A673 (cell line): ENCODE data around the gene GNAQ. TPM values are rescaled to one million over a fixed set of nuclear protein-coding genes. Genes with fewer than 3 reads are reported as not detected.
"Not testable (repeated sequence)": the region's sequence is repeated elsewhere in the genome, so short reads cannot be mapped to it uniquely, and the experiment has no call there.

Source experiments
- BruUV-seq: library from RNA; stranded (reverse); fragments of 400-500 nt; replicated peaks from 2 replicates; lab custom pipeline; 2021; lab: Mats Ljungman, UMichigan
- CTCF ChIA-PET: fragments of 300-600 bp; sonication (Branson Sonifier 250); formaldehyde crosslinking; loops from one replicate; lab custom pipeline; 2022; ENCODE audit warnings: antibody characterized with exemption; lab: Charles Lee
- POLR2A ChIA-PET: fragments of 300-600 bp; sonication (Branson Sonifier 250); formaldehyde crosslinking; loops from one replicate; lab custom pipeline; 2022; ENCODE audit warnings: antibody characterized with exemption; ENCODE audit not compliant: low non-redundant PET; lab: Charles Lee
- DNase-seq: peaks from one replicate; pipeline ENCODE4 v3.0.0-alpha.2; 2015; ENCODE audit warnings: low spot score
- H3K27ac ChIP-seq: fragments of 200-600 bp; sonication (generic); 2 replicates; pipeline ENCODE4 v1.5.1; 2016; ENCODE audit warnings: mixed run types, low read depth, mild to moderate bottlenecking, mixed read lengths, antibody characterized with exemption, low read length; ENCODE audit not compliant: poor library complexity, severe bottlenecking
- H3K27me3 ChIP-seq: fragments of 200-600 bp; sonication (generic); replicated peaks from 2 replicates; pipeline ENCODE4 v1.6.1; 2017; ENCODE audit warnings: mixed run types, low read depth, mild to moderate bottlenecking, mixed read lengths, antibody characterized with exemption, low read length; ENCODE audit not compliant: insufficient read depth, poor library complexity
- H3K36me3 ChIP-seq: fragments of 200-600 bp; sonication (generic); 2 replicates; pipeline ENCODE4 v1.6.1; 2016; ENCODE audit warnings: mixed run types, mild to moderate bottlenecking, mixed read lengths, antibody characterized with exemption, low read length; ENCODE audit not compliant: insufficient read depth, poor library complexity, severe bottlenecking
- H3K4me1 ChIP-seq: fragments of 200-600 bp; sonication (generic); 2 replicates; pipeline ENCODE4 v1.6.1; 2017; ENCODE audit warnings: mixed run types, mild to moderate bottlenecking, mixed read lengths, antibody characterized with exemption, low read length; ENCODE audit not compliant: insufficient read depth, poor library complexity, severe bottlenecking
- H3K4me3 ChIP-seq: fragments of 200-600 bp; sonication (generic); 2 replicates; pipeline ENCODE4 v1.5.1; 2016; ENCODE audit warnings: low read depth, mixed run types, mild to moderate bottlenecking, mixed read lengths, low read length; ENCODE audit not compliant: poor library complexity, severe bottlenecking
- H3K9me3 ChIP-seq: fragments of 200-600 bp; sonication (generic); 2 replicates; pipeline ENCODE4 v1.6.1; 2016; ENCODE audit warnings: mixed run types, low read depth, mild to moderate bottlenecking, mixed read lengths, antibody characterized with exemption, low read length; ENCODE audit not compliant: poor library complexity, severe bottlenecking
- CTCF ChIP-seq: fragments of 300-800, 200-600 bp; sonication (generic); conservative IDR thresholded peaks from 2 replicates; pipeline ENCODE4 v1.5.1; 2017; ENCODE audit warnings: low read depth, mild to moderate bottlenecking, antibody characterized with exemption, low read length, moderate library complexity, mixed read lengths
- EZH2 ChIP-seq: fragments of 200-600 bp; sonication (generic); IDR thresholded peaks from 2 replicates; pipeline ENCODE4 v1.6.1; 2017; ENCODE audit warnings: borderline replicate concordance, low read depth, mild to moderate bottlenecking, mixed read lengths, antibody characterized with exemption, low read length; ENCODE audit not compliant: poor library complexity, severe bottlenecking
- intact Hi-C: fragments of 100-400 bp; cut with micrococcal nuclease; formaldehyde crosslinking; loops from one replicate; pipeline ENCODE4 v1.10.0; 2022; ENCODE audit not compliant: unreplicated experiment
- total RNA-seq: library from RNA; stranded (reverse); gene quantifications from 2 replicates; pipeline ENCODE4 v1.2.3, GENCODE V29; 2021

GNAQ gene
- total RNA-seq, 1 experiment from 2014 or later = 69.9 TPM

DNA sequence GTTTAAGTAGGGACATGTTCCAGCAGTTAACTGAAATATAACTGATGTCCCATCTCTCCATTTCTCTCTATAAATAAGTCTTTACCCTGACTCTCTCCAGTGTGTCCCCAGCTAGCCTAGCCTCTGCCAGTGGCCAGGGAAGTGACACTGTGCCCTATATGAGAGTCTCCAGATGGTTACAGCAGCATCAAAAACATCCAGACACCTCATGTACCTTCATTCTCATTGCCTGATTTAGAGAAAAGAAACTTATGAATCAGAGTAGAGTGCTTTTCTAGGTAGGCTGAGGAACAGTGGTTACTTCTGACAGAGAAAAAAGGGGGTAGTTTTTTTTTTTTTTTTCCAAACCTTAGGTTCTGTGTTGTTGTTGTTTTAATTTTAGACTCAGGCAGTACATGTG lies 148.5 kb downstream of the GNAQ start:
- no peaks in the 10 kb centered on the region for H3K9me3 ChIP-seq
- DNase-seq = no peak
- no TSS peak for BruUV-seq
- no peak overlapping the region for H3K4me3 ChIP-seq
- ChIA-PET CTCF (no interaction called here), POLR2A (no interaction called here)
- TF ChIP-seq CTCF = no peak
- no peak for TF ChIP-seq EZH2
- intact Hi-C loops = no loop called here
- no peak overlapping the region for H3K27ac ChIP-seq
- no peaks in the 10 kb centered on the region for H3K36me3 ChIP-seq
- H3K27me3 ChIP-seq = no peaks in the 10 kb centered on the region
- peaks cover 15% of the 10 kb centered on the region for H3K4me1 ChIP-seq

DNA sequence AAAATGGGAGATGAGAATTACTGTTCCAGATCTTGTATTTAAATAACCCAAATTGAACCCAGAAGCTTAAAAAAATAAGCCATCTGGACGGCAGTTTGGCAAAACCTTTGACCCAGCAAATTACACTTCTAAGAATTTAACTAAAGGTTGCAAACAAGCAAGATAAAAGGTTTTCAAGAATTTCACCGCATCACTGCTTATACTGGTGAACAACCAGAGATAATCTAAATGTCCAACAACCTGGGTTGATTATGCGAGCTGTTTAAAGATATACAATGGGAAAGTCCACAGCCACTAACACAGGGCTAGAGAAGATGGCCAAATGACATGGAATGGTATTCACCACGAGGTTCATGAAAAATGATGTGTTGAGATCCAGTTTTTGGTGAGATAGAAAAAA lies 149.3 kb downstream of the GNAQ start:
- no peaks in the 10 kb centered on the region for H3K36me3 ChIP-seq
- peaks cover 16% of the 10 kb centered on the region for H3K4me1 ChIP-seq
- POLR2A ChIA-PET = interaction anchor here (0.6 kb wide), 1 partner anchor 13 kb away, joined by 3 read pairs; no protein-coding TSS in a partner anchor
- intact Hi-C loops = no loop called here
- H3K9me3 ChIP-seq = no peaks in the 10 kb centered on the region
- H3K27me3 ChIP-seq = no peaks in the 10 kb centered on the region
- CTCF ChIA-PET = no interaction called here
- no peak for DNase-seq
- no TSS peak for BruUV-seq
- TF ChIP-seq CTCF = no peak
- TF ChIP-seq EZH2 = no peak
- H3K27ac ChIP-seq = no peak overlapping the region
- H3K4me3 ChIP-seq = no peak overlapping the region

GRCh38 chr9:77881634-77882033 lies 150.0 kb downstream of the GNAQ start:
- H3K36me3 ChIP-seq, CTCF ChIA-PET, H3K4me3 ChIP-seq, intact Hi-C loops, BruUV-seq, DNase-seq, H3K27me3 ChIP-seq, H3K27ac ChIP-seq, H3K9me3 ChIP-seq: not testable (repeated sequence)
- peaks cover 22% of the 10 kb centered on the region for H3K4me1 ChIP-seq
- POLR2A ChIA-PET = interaction anchor here (0.6 kb wide), 1 partner anchor 12 kb away, joined by 3 read pairs; no protein-coding TSS in a partner anchor

DNA sequence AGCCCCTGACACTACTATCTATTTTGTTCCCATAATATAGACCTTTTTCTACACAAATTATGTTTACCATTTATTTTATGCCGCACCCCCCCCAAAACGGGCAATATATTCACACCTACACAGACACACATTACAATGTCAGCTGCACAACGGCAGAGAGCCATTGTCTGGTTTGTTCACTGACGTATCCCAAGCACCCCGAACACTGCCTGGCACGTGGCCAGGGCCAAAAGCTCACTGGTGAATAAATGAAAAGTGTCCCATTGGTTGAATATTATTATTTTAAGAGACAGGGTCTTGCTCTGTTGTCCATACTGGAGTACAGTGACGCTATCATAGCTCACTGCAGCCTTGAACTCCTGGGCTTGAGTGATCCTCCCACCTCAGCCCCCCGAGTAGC lies 150.5 kb downstream of the GNAQ start:
- ChIA-PET CTCF (no interaction called here), POLR2A (no interaction called here)
- Histone ChIP-seq H3K4me3 (no peak overlapping the region), H3K36me3 (no peaks in the 10 kb centered on the region), H3K27me3 (no peaks in the 10 kb centered on the region), H3K9me3 (no peaks in the 10 kb centered on the region), H3K4me1 (peaks cover 27% of the 10 kb centered on the region), H3K27ac (no peak overlapping the region)
- no TSS peak for BruUV-seq
- intact Hi-C loops = no loop called here
- TF ChIP-seq EZH2 (no peak), CTCF (no peak)
- no peak for DNase-seq
